Heart right ventricle (tissue), 16 donors: ENCODE measurements around the gene BMP15. TPM values are rescaled to one million over a fixed set of nuclear protein-coding genes. Genes with fewer than 3 reads are reported as not detected.

Experiments
- ATAC-seq, 8 donors: fragments of 200-7000 bp; cut with Tn5 transposase; one replicate each; pipeline ENCODE4 v1.9.1; 2020; ENCODE audit warnings: mild to moderate bottlenecking in 8 of 8, moderate library complexity in 8 of 8, moderate number of reproducible peaks in 1 of 8
- DNase-seq, 2 donors: peaks; one replicate each; pipeline ENCODE4 v3.0.0-alpha.2; 2020
- H3K27ac ChIP-seq, 10 donors: fragments of 200-600 bp; sonication (generic) in 2 of 10; one replicate each; pipeline versions ENCODE4 v1.5.0 to v1.8.0; 2020 to 2022; ENCODE audit warnings: mild to moderate bottlenecking in 3 of 10
- H3K27me3 ChIP-seq, 7 donors: fragments of 200-600 bp; one replicate each; pipeline ENCODE4 v1.8.0; 2021 to 2022; ENCODE audit warnings: mild to moderate bottlenecking in 2 of 7
- H3K36me3 ChIP-seq, 9 donors: fragments of 200-600 bp; sonication (generic) in 1 of 9; one replicate each; pipeline versions ENCODE4 v1.5.0 to v1.8.0; 2020 to 2022; ENCODE audit warnings: mild to moderate bottlenecking in 2 of 9
- H3K4me1 ChIP-seq, 9 donors: fragments of 200-600 bp; sonication (generic) in 1 of 9; one replicate each; pipeline versions ENCODE4 v1.5.0 to v1.8.0; 2020 to 2022; ENCODE audit warnings: mild to moderate bottlenecking in 4 of 9
- H3K4me3 ChIP-seq, 10 donors: fragments of 200-600 bp; sonication (generic) in 2 of 10; one replicate each; pipeline versions ENCODE4 v1.5.0 to v1.8.0; 2020 to 2022; ENCODE audit warnings: mild to moderate bottlenecking in 7 of 10, moderate library complexity in 2 of 10
- H3K9me3 ChIP-seq, 11 donors: fragments of 200-600 bp in 10 of 11; sonication (generic) in 2 of 11; one replicate each; pipeline versions ENCODE4 v1.5.0 to v1.8.0; 2013 to 2022; ENCODE audit warnings: mild to moderate bottlenecking in 2 of 11, control low read depth in 1 of 11, moderate library complexity in 1 of 11
- WGBS, 2 donors: extraction: QIAGEN DNeasy Blood & Tissue Kit; methylation state at CpG; one replicate each; pipeline ENCODE4 v1.1.7; 2013; ENCODE audit warnings: inconsistent platforms in 1 of 2; 5-methylcytosine and 5-hydroxymethylcytosine counted together
- intact Hi-C, 10 donors: fragments of 100-400 bp; cut with DNase I; formaldehyde crosslinking; loops; one replicate each; pipeline versions ENCODE4 v1.11.1 to v1.14.2; 2022
- long read RNA-seq, 3 donors: library from polyadenylated mRNA; unstranded; transcript quantifications; one replicate each; pipeline ENCODE4 v2.0.0, GENCODE V29; 2020 to 2021
- polyA plus RNA-seq, 2 donors: library from polyadenylated mRNA; stranded (reverse); fragments of 200-250 nt; gene quantifications; one replicate each; pipeline ENCODE4 v1.2.3, GENCODE V29; 2013
- total RNA-seq, 10 donors: library from RNA; stranded (reverse); fragmentation: NEBNext Ultra II Directional in 3 of 10; extraction: Animal tissue kit (Norgen Biotek cat#: 25700) in 3 of 10; gene quantifications; one replicate each; pipeline versions ENCODE4 v1.2.1 to v1.2.4, GENCODE V29; 2021 to 2023
- TF ChIP-seq, protein P1 (sequence below), 9 donors: fragments of 200-600 bp; sonication (generic) in 2 of 9; IDR thresholded peaks; one replicate each; pipeline versions ENCODE4 v1.5.0 to v1.8.0; 2021 to 2022; ENCODE audit warnings: antibody characterized with exemption in 9 of 9, mild to moderate bottlenecking in 5 of 9, moderate library complexity in 1 of 9
- donor health status: Arrhythmogenic right ventricular cardiomyopathy.
- donor health status: ischemic (EF 13 %, LVEDD 7.1; RV severe dilation, severe dysfunction).
- donor health status: healthy with polysubstance abuse.
- donor health status: DM: no; HTN: yes; CAD: no.
- donor health status: DM: no; HTN: no; CAD: no.
- donor health status: ischemic (EF 25% LVEDD 6.9; RV normal size, moderate dysfunction).
- donor health status: ischemic (EF 25% LVEDD 5.7; RV mildly dilated, moderate dysfunction).
- donor health status: healthy.
- donor health status: DM: yes; HTN: yes; CAD: no.
- donor health status: Ischemic cardiomyopathy.
- donor health status: ischemic (EF 35%, LVEDD 5.7; RV mildly dilated, moderate dysfunction).
- donor health status: nonischemic (EF 11% LVEDD 7.7; RV severe dilation, severe dysfunction).
- donor health status: DM: yes; HTN: yes; CAD: no.
- donor health status: PGD.
- donor health status: ischemic (EF 29% LVEDD 5.4; RV normal size, mild dysfunction).
- donor health status: nonischemic (EF 23%, LVEDD 6.1; RV moderate dilation, normal function).

The BMP15 gene
- total RNA-seq (not detected), polyA plus RNA-seq (not detected)
- long read RNA-seq, donor 1, result 0 reads
- long read RNA-seq, donor 2, result 0 reads
- long read RNA-seq, donor 3, result 0 reads

DNA sequence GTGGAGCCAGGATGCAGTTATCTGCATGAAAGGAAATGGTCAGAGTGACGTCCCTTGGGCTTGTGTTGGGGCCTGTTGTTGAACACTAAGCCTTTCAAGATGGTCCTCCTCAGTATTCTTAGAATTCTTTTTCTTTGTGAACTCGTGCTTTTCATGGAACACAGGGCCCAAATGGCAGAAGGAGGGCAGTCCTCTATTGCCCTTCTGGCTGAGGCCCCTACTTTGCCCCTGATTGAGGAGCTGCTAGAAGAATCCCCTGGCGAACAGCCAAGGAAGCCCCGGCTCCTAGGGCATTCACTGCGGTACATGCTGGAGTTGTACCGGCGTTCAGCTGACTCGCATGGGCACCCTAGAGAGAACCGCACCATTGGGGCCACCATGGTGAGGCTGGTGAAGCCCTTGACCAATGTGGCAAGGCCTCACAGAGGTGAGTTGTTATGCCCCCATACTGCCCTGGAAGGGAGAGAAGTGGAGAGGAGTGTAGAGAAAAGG, at the start of gene BMP15:
TSS of gene BMP15 (plus strand) at position 51 of the 492 bp plus-strand sequence. CDS start at position 100, 49 bp downstream.
- TF ChIP-seq, protein P1, sequence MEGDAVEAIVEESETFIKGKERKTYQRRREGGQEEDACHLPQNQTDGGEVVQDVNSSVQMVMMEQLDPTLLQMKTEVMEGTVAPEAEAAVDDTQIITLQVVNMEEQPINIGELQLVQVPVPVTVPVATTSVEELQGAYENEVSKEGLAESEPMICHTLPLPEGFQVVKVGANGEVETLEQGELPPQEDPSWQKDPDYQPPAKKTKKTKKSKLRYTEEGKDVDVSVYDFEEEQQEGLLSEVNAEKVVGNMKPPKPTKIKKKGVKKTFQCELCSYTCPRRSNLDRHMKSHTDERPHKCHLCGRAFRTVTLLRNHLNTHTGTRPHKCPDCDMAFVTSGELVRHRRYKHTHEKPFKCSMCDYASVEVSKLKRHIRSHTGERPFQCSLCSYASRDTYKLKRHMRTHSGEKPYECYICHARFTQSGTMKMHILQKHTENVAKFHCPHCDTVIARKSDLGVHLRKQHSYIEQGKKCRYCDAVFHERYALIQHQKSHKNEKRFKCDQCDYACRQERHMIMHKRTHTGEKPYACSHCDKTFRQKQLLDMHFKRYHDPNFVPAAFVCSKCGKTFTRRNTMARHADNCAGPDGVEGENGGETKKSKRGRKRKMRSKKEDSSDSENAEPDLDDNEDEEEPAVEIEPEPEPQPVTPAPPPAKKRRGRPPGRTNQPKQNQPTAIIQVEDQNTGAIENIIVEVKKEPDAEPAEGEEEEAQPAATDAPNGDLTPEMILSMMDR (IDR thresholded peaks at IDR 0.05), result no peak
- ATAC-seq (no peak), DNase-seq (no peak)
- no peaks in the 10 kb centered on the region for H3K36me3 ChIP-seq
- no peaks in the 10 kb centered on the region for H3K9me3 ChIP-seq
- 86 to 91% methylated on average over 9 of the region's 9 CpGs for WGBS, 2 donors
- H3K27me3 ChIP-seq, result peaks cover 0 to 31% (median 0%) of the 10 kb centered on the region in 7 donors
- no peaks in the 10 kb centered on the region for H3K4me1 ChIP-seq
- no peak within 1 kb of the TSS for H3K27ac ChIP-seq
- no peak within 1 kb of the TSS for H3K4me3 ChIP-seq
- intact Hi-C loops, result loop anchor here in 1 of 10 donors (5.0 kb wide), 1 partner anchor 168 kb away; no protein-coding TSS in a partner anchor

- Histone ChIP-seq H3K9me3 (no peaks in the 10 kb centered on the region), H3K4me3 (no peak overlapping the region), H3K36me3 (no peaks in the 10 kb centered on the region), H3K27me3 (peaks cover 0 to 21% (median 0%) of the 10 kb centered on the region in 7 donors), H3K27ac (no peak overlapping the region), H3K4me1 (no peaks in the 10 kb centered on the region)
- WGBS, 2 donors, result 93 to 97% methylated on average over 1 of the region's 1 CpG
- DNase-seq, result no peak
- TF ChIP-seq, protein P1 (IDR thresholded peaks at IDR 0.05), result no peak
- ATAC-seq, result no peak
- intact Hi-C loops, result no loop called here
Observed at GRCh38 chrX:50863471-50863870, 47.1 kb upstream of the BMP15 start.

DNA sequence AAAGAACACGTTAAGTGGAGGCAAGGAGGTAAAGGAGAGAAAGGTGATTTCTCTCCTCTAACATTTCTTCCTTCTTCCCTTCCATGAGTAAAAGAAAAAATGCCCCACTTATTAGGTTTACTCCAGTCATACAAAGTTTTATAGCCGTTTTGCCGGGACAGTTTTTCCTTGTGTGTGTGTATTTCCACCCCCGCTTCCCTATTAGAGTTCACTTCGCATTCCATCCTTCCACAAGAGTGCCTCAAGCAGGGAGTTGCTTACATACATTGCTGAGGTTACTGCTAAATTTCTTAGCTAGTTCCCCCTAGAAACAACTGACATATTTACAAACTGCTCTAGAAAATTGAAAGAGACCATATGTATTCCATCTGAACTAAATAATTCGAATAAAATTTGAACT, 45.2 kb upstream of the BMP15 start:
- no peak for ATAC-seq
- intact Hi-C loops, result no loop called here
- Histone ChIP-seq H3K36me3 (no peaks in the 10 kb centered on the region), H3K4me1 (no peaks in the 10 kb centered on the region), H3K27me3 (peaks cover 0 to 36% (median 0%) of the 10 kb centered on the region in 7 donors), H3K9me3 (no peaks in the 10 kb centered on the region), H3K4me3 (no peak overlapping the region), H3K27ac (no peak overlapping the region)
- 53 to 69% methylated on average over 6 of the region's 6 CpGs for WGBS, 2 donors
- no peak for DNase-seq
- TF ChIP-seq, protein P1 (IDR thresholded peaks at IDR 0.05), result no peak

GRCh38 chrX:50871922-50872453, 38.5 kb upstream of the BMP15 start:
- TF ChIP-seq, protein P1 (IDR thresholded peaks at IDR 0.05), result no peak
- DNase-seq (no peak), ATAC-seq (peak in 2 of 8 donors; percentile 30 to 34)
- no peaks in the 10 kb centered on the region for H3K9me3 ChIP-seq
- H3K4me1 ChIP-seq, result no peaks in the 10 kb centered on the region
- no peaks in the 10 kb centered on the region for H3K36me3 ChIP-seq
- peaks cover 0 to 44% (median 0%) of the 10 kb centered on the region in 7 donors for H3K27me3 ChIP-seq
- H3K4me3 ChIP-seq, result no peak overlapping the region
- intact Hi-C loops, result no loop called here
- 78 to 89% methylated on average over 1 of the region's 1 CpG for WGBS, 2 donors
- H3K27ac ChIP-seq, result no peak overlapping the region
